Lung (tissue), 12 donors: ENCODE measurements around the gene RNGTT. TPM values are rescaled to one million over a fixed set of nuclear protein-coding genes. Genes with fewer than 3 reads are reported as not detected.

Source experiments
- ATAC-seq: fragments of 200-7000 bp; cut with Tn5 transposase; one replicate; pipeline ENCODE4 v1.9.1; 2020; ENCODE audit warnings: moderate number of reproducible peaks; ENCODE audit not compliant: insufficient read depth, low FRiP score
- DNase-seq, 3 donors: peaks; one replicate each; pipeline ENCODE4 v3.0.0-alpha.2; 2013 to 2017
- H3K27ac ChIP-seq, 2 donors: one replicate each; pipeline ENCODE4 v1.5.1; 2013; ENCODE audit warnings: mild to moderate bottlenecking in 2 of 2, moderate library complexity in 2 of 2, control low read depth in 1 of 2, inconsistent platforms in 1 of 2, low read depth in 1 of 2, low read length in 1 of 2
- H3K27me3 ChIP-seq, 3 donors: one replicate each; pipeline ENCODE4 v1.5.1; 2013; ENCODE audit warnings: low read length in 2 of 3; ENCODE audit not compliant: control insufficient read depth in 3 of 3, insufficient read depth in 3 of 3
- H3K36me3 ChIP-seq, 4 donors: one replicate each; pipeline ENCODE4 v1.5.1; 2013; ENCODE audit warnings: low read length in 4 of 4, mild to moderate bottlenecking in 1 of 4, moderate library complexity in 1 of 4; ENCODE audit not compliant: control insufficient read depth in 4 of 4, insufficient read depth in 4 of 4
- H3K4me1 ChIP-seq, 5 donors: one replicate each; pipeline ENCODE4 v1.5.1; 2013; ENCODE audit warnings: low read length in 5 of 5, mild to moderate bottlenecking in 2 of 5, moderate library complexity in 1 of 5; ENCODE audit not compliant: control insufficient read depth in 5 of 5, insufficient read depth in 5 of 5
- H3K4me3 ChIP-seq: one replicate; pipeline ENCODE4 v1.5.1; 2013; ENCODE audit warnings: mild to moderate bottlenecking, control low read depth, moderate library complexity
- H3K9ac ChIP-seq, 2 donors: one replicate each; pipeline ENCODE4 v1.5.1; 2013; ENCODE audit warnings: low read length in 2 of 2, control low read depth in 1 of 2; ENCODE audit not compliant: insufficient read depth in 1 of 2
- H3K9me3 ChIP-seq, 4 donors: one replicate each; pipeline ENCODE4 v1.5.1; 2013; ENCODE audit warnings: low read length in 3 of 4, mild to moderate bottlenecking in 1 of 4, moderate library complexity in 1 of 4; ENCODE audit not compliant: control insufficient read depth in 4 of 4, insufficient read depth in 3 of 4
- CTCF ChIP-seq: IDR thresholded peaks from 2 replicates; pipeline ENCODE4 v1.5.1; 2012; ENCODE audit warnings: mild to moderate bottlenecking; ENCODE audit errors: control extremely low read depth, extremely low read depth
- WGBS, 2 donors: extraction: QIAGEN DNeasy Blood & Tissue Kit; methylation state at CpG; one replicate each; pipeline ENCODE4 v1.1.7; 2013; 5-methylcytosine and 5-hydroxymethylcytosine counted together
- polyA plus RNA-seq, 2 donors: library from polyadenylated mRNA; stranded (reverse); fragments of 200-250 nt; gene quantifications; one replicate each; pipeline ENCODE4 v1.2.1, GENCODE V29; 2013
- total RNA-seq, 2 donors: library from RNA; depleted of rRNA in 1 of 2; stranded (reverse); fragments of >200 nt in 1 of 2; gene quantifications; one replicate each; pipeline ENCODE4 v1.2.1, GENCODE V29; 2014 to 2021
- donor health status: control.
- donor health status: control.
- donor health status: Bipolar disorder and iron deficiency.
- donor health status: healthy.
- donor health status: DM: yes; HTN: yes; CAD: no.

The RNGTT gene
- total and polyA plus RNA-seq, 4 donors, result 3.0 to 25.0 (median 9.2) TPM

GRCh38 chr6:88741939-88742338 lies 221.5 kb downstream of the RNGTT start:
- Histone ChIP-seq H3K9me3 (no peaks in the 10 kb centered on the region), H3K27me3 (no peaks in the 10 kb centered on the region), H3K9ac (no peak overlapping the region), H3K36me3 (peaks cover 0 to 3% (median 0%) of the 10 kb centered on the region in 4 donors), H3K4me1 (no peaks in the 10 kb centered on the region), H3K27ac (no peak overlapping the region), H3K4me3 (no peak overlapping the region)
- DNase-seq, result no peak
- no peak for ATAC-seq
- TF ChIP-seq CTCF, result no peak
- 89 to 93% methylated on average over 1 of the region's 1 CpG for WGBS, 2 donors

- Histone ChIP-seq H3K9ac (no peak overlapping the region), H3K36me3 (peaks cover 0 to 3% (median 0%) of the 10 kb centered on the region in 4 donors), H3K27ac (no peak overlapping the region), H3K4me3 (no peak overlapping the region), H3K4me1 (no peaks in the 10 kb centered on the region), H3K27me3 (no peaks in the 10 kb centered on the region), H3K9me3 (no peaks in the 10 kb centered on the region)
- no peak for TF ChIP-seq CTCF
- 97 to 98% methylated on average over 7 of the region's 7 CpGs for WGBS, 2 donors
- no peak for DNase-seq
- no peak for ATAC-seq
These were observed 222.3 kb downstream of the RNGTT start for GRCh38 chr6:88741071-88741470.

- 96% methylated on average over 4 of the region's 4 CpGs for WGBS, 2 donors
These were observed 228.9 kb downstream of the RNGTT start for GRCh38 chr6:88734544-88734943.

More at GRCh38 chr6:88734544-88734943, 228.9 kb downstream of the RNGTT start:
- Histone ChIP-seq H3K4me3 (no peak overlapping the region), H3K4me1 (peaks cover 0 to 2% (median 0%) of the 10 kb centered on the region in 5 donors), H3K9me3 (no peaks in the 10 kb centered on the region), H3K27ac (no peak overlapping the region), H3K36me3 (no peaks in the 10 kb centered on the region), H3K9ac (no peak overlapping the region), H3K27me3 (no peaks in the 10 kb centered on the region)
- TF ChIP-seq CTCF, result no peak
- no peak for ATAC-seq
- no peak for DNase-seq
